ENCODE measurements around the gene HYAL3. TPM values are rescaled to one million over a fixed set of nuclear protein-coding genes. Genes with fewer than 3 reads are reported as not detected.

The HYAL3 gene
- total and polyA plus RNA-seq, 10 of the 15 experiments (the other 5 are each of a cell fraction or from before 2014, with no cell fraction given) = 0.37 to 4.2 (median 2.8) TPM

DNA sequence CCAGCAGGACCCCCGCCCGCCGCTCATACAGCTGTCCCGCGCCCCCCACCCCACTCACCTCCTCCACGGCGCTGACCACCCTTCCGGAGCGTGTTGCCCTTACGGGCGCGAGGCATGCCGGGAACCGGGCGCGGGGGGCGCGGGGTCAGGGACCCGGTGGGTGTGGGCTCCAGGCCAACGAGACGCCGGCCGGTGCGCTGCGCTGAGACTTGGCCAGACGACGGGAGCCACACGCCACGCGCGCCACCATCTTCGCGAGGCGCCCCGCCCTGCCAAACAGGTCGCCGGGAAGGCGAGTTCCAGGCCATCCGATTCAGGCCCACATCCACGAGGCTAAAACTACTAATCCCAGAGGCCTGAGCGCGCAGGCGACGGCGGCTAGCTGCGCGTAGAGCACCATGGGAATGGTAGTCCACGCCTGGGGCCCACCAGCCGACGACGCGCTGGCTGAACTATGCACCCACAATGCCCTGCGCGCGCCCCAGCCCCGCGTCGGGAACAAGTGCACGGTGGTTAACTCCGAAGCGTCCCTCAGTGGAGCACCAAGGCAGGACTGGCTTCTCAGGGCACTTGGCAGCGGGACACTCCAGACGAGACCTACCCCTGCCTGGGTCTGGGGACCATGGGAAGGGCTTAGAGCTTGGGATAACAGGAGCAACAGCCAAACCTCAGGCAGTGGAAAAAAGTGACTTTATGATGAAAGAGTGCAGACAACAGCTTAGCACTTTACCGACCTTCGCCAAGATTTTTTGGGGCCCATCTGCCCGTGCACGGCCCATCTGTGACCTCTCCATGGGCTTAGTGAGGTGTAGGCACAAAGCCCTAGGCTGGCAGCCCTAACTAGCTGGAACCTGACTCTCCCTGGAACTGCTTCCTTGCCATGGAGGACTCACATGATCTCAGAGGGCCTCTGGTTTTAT lies 6.8 kb downstream of the HYAL3 start, which contains the start of gene IFRD2 (continued):
- TF ChIP-seq, protein P1, sequence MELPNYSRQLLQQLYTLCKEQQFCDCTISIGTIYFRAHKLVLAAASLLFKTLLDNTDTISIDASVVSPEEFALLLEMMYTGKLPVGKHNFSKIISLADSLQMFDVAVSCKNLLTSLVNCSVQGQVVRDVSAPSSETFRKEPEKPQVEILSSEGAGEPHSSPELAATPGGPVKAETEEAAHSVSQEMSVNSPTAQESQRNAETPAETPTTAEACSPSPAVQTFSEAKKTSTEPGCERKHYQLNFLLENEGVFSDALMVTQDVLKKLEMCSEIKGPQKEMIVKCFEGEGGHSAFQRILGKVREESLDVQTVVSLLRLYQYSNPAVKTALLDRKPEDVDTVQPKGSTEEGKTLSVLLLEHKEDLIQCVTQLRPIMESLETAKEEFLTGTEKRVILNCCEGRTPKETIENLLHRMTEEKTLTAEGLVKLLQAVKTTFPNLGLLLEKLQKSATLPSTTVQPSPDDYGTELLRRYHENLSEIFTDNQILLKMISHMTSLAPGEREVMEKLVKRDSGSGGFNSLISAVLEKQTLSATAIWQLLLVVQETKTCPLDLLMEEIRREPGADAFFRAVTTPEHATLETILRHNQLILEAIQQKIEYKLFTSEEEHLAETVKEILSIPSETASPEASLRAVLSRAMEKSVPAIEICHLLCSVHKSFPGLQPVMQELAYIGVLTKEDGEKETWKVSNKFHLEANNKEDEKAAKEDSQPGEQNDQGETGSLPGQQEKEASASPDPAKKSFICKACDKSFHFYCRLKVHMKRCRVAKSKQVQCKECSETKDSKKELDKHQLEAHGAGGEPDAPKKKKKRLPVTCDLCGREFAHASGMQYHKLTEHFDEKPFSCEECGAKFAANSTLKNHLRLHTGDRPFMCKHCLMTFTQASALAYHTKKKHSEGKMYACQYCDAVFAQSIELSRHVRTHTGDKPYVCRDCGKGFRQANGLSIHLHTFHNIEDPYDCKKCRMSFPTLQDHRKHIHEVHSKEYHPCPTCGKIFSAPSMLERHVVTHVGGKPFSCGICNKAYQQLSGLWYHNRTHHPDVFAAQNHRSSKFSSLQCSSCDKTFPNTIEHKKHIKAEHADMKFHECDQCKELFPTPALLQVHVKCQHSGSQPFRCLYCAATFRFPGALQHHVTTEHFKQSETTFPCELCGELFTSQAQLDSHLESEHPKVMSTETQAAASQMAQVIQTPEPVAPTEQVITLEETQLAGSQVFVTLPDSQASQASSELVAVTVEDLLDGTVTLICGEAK (IDR thresholded peaks at IDR 0.05; ENCODE audit: borderline replicate concordance) = peak; percentile 70; the same call in 1 of the 2 replicates
- TF ChIP-seq, protein P2, sequence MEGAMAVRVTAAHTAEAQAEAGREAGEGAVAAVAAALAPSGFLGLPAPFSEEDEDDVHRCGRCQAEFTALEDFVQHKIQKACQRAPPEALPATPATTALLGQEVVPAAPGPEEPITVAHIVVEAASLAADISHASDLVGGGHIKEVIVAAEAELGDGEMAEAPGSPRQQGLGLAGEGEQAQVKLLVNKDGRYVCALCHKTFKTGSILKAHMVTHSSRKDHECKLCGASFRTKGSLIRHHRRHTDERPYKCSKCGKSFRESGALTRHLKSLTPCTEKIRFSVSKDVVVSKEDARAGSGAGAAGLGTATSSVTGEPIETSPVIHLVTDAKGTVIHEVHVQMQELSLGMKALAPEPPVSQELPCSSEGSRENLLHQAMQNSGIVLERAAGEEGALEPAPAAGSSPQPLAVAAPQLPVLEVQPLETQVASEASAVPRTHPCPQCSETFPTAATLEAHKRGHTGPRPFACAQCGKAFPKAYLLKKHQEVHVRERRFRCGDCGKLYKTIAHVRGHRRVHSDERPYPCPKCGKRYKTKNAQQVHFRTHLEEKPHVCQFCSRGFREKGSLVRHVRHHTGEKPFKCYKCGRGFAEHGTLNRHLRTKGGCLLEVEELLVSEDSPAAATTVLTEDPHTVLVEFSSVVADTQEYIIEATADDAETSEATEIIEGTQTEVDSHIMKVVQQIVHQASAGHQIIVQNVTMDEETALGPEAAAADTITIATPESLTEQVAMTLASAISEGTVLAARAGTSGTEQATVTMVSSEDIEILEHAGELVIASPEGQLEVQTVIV (IDR thresholded peaks at IDR 0.05; ENCODE audit: borderline replicate concordance, partially characterized antibody) = peak; percentile 44
- TF ChIP-seq ATF7 (IDR thresholded peaks at IDR 0.05; ENCODE audit: low read depth) (peak; percentile 20; the same call in 1 of the 2 replicates), RUNX3 (IDR thresholded peaks at IDR 0.05; ENCODE audit: low read length) (no peak; the same call in 1 of the 2 replicates), LARP7 (IDR thresholded peaks at IDR 0.05) (peak; percentile 96), PAX5 (IDR thresholded peaks at IDR 0.05; ENCODE audit: borderline replicate concordance, low read depth, low read length) (0 out of 2 replicates have a peak, but pooled peaks have one; percentile 49), TBL1XR1 (IDR thresholded peaks at IDR 0.05; ENCODE audit: low read depth, low read length) (peak; percentile 86), SP1 (IDR thresholded peaks at IDR 0.05; ENCODE audit: low read depth, low read length) (peak; percentile 88), RELA (IDR thresholded peaks at IDR 0.05; ENCODE audit: borderline replicate concordance, partially characterized antibody) (peak; percentile 90), STAT1 (conservative IDR thresholded peaks at IDR 0.05) (peak; percentile 91; the same call in 1 of the 2 replicates), SMAD1 (IDR thresholded peaks at IDR 0.05; ENCODE audit: low read depth, partially characterized antibody) (no peak), STAT3 (IDR thresholded peaks at IDR 0.05; ENCODE audit: low read depth, low read length) (no peak), CHD2 (IDR thresholded peaks at IDR 0.05; ENCODE audit: borderline replicate concordance, low read depth, low read length) (peak; percentile 95)
- TF ChIP-seq, protein P3, sequence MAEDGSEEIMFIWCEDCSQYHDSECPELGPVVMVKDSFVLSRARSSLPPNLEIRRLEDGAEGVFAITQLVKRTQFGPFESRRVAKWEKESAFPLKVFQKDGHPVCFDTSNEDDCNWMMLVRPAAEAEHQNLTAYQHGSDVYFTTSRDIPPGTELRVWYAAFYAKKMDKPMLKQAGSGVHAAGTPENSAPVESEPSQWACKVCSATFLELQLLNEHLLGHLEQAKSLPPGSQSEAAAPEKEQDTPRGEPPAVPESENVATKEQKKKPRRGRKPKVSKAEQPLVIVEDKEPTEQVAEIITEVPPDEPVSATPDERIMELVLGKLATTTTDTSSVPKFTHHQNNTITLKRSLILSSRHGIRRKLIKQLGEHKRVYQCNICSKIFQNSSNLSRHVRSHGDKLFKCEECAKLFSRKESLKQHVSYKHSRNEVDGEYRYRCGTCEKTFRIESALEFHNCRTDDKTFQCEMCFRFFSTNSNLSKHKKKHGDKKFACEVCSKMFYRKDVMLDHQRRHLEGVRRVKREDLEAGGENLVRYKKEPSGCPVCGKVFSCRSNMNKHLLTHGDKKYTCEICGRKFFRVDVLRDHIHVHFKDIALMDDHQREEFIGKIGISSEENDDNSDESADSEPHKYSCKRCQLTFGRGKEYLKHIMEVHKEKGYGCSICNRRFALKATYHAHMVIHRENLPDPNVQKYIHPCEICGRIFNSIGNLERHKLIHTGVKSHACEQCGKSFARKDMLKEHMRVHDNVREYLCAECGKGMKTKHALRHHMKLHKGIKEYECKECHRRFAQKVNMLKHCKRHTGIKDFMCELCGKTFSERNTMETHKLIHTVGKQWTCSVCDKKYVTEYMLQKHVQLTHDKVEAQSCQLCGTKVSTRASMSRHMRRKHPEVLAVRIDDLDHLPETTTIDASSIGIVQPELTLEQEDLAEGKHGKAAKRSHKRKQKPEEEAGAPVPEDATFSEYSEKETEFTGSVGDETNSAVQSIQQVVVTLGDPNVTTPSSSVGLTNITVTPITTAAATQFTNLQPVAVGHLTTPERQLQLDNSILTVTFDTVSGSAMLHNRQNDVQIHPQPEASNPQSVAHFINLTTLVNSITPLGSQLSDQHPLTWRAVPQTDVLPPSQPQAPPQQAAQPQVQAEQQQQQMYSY (CRISPR knock-in tag; IDR thresholded peaks at IDR 0.05) = no peak
- TF ChIP-seq, protein P4, sequence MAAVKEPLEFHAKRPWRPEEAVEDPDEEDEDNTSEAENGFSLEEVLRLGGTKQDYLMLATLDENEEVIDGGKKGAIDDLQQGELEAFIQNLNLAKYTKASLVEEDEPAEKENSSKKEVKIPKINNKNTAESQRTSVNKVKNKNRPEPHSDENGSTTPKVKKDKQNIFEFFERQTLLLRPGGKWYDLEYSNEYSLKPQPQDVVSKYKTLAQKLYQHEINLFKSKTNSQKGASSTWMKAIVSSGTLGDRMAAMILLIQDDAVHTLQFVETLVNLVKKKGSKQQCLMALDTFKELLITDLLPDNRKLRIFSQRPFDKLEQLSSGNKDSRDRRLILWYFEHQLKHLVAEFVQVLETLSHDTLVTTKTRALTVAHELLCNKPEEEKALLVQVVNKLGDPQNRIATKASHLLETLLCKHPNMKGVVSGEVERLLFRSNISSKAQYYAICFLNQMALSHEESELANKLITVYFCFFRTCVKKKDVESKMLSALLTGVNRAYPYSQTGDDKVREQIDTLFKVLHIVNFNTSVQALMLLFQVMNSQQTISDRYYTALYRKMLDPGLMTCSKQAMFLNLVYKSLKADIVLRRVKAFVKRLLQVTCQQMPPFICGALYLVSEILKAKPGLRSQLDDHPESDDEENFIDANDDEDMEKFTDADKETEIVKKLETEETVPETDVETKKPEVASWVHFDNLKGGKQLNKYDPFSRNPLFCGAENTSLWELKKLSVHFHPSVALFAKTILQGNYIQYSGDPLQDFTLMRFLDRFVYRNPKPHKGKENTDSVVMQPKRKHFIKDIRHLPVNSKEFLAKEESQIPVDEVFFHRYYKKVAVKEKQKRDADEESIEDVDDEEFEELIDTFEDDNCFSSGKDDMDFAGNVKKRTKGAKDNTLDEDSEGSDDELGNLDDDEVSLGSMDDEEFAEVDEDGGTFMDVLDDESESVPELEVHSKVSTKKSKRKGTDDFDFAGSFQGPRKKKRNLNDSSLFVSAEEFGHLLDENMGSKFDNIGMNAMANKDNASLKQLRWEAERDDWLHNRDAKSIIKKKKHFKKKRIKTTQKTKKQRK (IDR thresholded peaks at IDR 0.05; ENCODE audit: low read depth, low read length) = no peak

Data from GM12878 (cell line).